ENCODE measurements around the gene SLCO1B3.

SLCO1B3 gene

GRCh38 chr12:20885552-20885951 is 75.0 kb downstream of the SLCO1B3 start:
- DNase-seq = no peak

GRCh38 chr12:20917269-20917668 is 106.8 kb downstream of the SLCO1B3 start:
- DNase-seq = no peak

GRCh38 chr12:20917819-20918218 is 107.3 kb downstream of the SLCO1B3 start:
- DNase-seq = no peak

- DNase-seq = no peak
Measured at GRCh38 chr12:20931894-20932293, 121.4 kb downstream of the SLCO1B3 start.

GRCh38 chr12:20946732-20947131 is 136.2 kb downstream of the SLCO1B3 start:
- no peak for DNase-seq

- no peak for DNase-seq
Measured at GRCh38 chr12:20950248-20950647, 139.7 kb downstream of the SLCO1B3 start.

GRCh38 chr12:20963303-20963702 is 152.8 kb downstream of the SLCO1B3 start:
- no peak for DNase-seq

GRCh38 chr12:20963762-20964161 is 153.3 kb downstream of the SLCO1B3 start:
- no peak for DNase-seq
